Activated CD4-positive, alpha-beta T cell treated with anti-CD3 and anti-CD28 coated beads, Interleukin-2, Interleukin-4, amounts not matched to agents 100 ng/mL and 50 ng/mL, durations not matched to agents 16 hours and 8 hours (primary cell): ENCODE data around the gene ACTL10.

Experiments used
- DNase-seq: peaks from one replicate; pipeline ENCODE4 v3.0.0-alpha.2; 2020; ENCODE audit warnings: low spot score

Gene ACTL10

DNA sequence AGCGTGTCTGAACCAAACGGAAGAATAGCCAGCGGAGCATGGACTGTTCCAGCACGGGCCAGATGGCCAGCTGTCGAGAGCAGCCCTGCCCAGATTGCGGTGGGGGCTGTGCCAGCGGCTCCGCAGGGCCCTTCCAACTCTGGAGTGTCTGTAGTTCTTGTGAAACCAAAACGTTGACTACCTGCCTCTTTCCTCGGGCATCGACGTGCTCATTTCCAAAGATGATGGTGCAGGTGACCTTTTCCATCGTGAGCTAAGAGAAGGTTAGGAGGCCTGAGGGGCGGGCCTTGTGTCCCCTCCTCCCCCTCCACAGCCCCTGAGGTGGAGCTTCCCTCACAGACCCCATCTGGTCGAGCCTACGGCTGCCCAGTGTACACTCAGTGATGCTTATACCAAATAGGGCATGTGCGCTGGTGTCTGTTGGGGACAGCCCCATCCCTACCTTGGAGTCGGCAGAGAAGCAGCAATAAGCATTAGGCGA is 17.5 kb upstream of the ACTL10 start:
- DNase-seq = no peak

GRCh38 chr20:33650111-33650752 is 16.5 kb upstream of the ACTL10 start:
- DNase-seq = no peak

DNA sequence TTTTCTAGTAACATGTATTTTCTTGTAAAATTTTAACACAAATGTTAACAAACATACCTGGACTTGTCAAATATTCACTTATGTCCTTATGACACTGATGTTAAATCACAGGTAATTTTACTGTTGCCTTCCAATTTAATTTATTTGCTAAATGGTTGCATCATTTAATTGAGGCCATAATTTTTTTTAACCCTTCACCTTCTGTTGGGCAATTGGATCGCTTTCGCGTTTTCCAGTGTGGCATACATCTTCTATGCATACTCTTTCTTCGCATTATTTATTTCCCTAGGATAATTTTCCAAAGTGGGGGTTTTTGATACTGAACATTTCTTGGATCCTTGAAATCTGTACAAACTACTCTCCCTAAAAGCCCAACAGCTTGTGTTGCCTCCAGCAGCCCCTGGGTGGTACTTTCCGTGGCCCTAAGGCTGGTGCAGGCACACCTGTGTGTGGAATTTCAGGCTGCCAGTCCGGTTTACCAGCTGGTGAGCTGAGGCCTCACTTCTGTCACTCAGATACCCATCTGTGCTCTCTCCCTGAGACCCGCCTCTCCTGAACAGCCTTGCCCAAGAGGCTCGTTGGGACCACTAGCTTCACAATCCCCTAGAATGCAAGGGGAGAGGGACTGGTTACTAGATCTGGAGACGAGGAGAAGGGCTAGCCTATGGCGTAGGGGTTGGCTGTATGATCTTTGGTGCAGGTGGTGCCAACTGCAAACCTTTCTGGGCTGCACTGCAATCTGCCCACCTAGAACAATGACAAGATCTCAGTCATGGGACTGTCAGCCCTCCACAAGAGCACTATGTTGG is 15.8 kb upstream of the ACTL10 start:
- no peak for DNase-seq

- no peak for DNase-seq
Measured at GRCh38 chr20:33651562-33652048, 15.1 kb upstream of the ACTL10 start.

- no peak for DNase-seq
Measured at GRCh38 chr20:33653218-33653899, 13.4 kb upstream of the ACTL10 start.

GRCh38 chr20:33653900-33654596 is 12.7 kb upstream of the ACTL10 start:
- no peak for DNase-seq

DNA sequence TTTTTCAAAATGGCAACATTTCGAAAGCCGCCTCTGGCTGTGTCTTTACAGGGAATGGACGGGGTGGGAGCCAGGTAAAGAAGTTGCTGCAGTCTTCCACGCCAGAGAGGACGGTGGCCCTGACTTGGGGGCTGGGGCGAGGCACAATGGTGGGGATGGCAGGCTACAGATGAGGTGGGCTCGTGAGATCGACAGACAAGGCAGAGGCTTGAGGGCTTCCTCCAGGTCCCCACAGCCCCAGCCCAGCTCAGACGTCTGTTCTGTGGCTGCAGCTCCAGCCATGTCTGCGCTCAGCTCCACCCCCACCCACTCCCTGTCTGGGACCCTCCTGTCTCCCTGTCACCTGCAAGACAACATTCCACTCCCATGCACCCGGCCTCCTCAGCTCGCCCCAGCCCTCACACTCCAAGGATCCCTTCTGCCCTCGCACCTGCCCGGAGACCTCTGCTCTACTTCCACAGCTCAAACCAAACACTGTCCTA is 12.0 kb upstream of the ACTL10 start:
- DNase-seq = no peak

DNA sequence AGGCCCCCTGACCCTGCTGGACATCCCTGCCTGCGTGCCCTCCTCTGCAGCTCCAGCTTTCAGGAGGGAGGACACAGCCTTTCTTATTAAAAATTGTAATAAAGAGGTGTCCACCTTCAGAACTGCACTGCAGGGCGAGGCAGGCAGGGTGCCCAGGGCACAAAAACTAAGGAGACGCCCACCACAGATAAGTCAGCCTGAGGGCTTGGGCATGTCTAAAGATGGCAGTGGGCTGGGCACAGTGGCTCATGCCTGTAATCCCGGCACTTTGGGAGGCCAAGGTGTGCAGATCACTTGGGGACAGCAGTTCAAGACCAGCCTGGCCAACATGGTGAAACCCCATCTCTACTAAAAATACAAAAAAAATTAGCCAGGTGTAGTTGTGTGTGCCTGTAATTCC is 11.6 kb upstream of the ACTL10 start:
- DNase-seq = no peak

DNA sequence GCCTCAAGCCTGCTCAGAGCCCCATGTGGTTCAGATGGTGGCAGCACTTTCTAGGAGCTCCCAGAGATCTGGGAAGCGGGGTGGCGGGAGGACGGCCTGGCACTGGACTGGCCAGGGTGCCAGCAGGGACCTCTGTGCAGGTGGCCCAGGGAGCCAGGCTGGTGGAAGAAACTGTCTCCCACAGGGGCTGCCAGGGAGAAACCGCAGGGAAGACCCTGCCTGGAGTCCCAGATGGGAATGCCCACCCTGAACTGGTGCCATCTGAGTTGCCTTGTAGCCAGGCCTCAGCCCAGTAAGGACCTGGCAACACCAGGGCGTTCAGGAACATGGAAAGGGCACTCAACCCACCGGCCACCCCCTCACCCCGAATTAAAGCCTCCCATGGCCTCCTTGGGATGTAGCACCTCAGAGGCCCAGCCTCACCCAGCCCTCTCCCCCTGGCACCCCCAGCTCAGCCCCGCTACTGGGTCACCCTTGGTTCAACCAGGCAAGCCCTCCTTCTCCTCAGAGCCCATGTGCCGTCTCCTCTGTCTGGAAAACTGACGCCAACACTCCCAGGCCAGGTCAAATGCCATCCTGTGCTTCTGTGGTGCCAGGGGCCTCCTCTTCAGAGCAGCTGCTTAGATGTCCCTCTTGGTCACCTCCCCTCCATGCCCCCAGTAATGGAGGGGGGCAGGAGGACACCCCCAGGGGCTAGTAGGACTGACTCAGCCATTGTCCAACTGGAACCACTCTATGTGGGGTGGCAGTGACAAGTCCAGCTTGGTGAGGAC is 10.5 kb upstream of the ACTL10 start:
- DNase-seq = no peak

- no peak for DNase-seq
Measured at GRCh38 chr20:33656783-33657703, 9.7 kb upstream of the ACTL10 start.

- no peak for DNase-seq
Measured at GRCh38 chr20:33657704-33658095, 9.0 kb upstream of the ACTL10 start.

DNA sequence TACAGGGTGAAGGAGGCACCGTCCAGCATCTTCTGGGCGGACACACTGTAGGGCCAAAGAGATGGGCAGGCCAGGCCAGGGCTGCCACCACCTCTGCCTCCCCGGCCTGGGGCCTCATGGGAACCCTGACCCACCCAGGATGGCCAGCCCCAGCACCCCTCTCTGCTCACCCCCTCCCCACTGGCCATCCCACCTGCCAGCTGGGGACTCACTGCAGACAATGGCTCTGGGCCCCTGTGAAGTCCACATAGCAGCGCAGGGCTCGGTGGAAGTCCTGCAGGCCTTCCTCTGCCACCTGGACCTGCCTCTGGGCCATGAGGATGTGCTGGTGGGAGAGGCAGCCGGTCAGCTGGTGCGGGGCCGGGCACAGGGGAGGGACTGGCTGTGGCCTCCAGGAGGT is 8.2 kb upstream of the ACTL10 start:
- DNase-seq = no peak

DNA sequence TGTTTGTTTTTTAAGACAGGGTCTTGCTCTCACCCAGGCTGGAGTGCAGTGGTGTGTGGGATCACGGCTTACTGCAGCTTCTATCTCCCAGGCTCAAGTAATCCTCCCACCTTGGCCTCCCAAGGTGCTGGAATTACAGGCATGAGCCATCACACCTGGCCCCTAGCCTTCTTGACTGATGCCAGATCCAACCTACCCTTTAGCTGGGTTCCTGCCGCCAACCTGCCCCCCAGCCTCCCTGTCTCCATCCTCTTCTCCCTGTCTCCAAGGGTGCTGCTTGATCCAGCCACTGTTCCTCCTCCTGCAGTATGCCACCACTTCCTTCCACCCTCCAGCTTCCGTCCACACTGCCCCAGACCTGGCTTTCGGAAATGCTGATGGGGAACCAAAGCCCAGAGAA is 7.8 kb upstream of the ACTL10 start:
- no peak for DNase-seq

- no peak for DNase-seq
Measured at GRCh38 chr20:33659341-33660034, 7.3 kb upstream of the ACTL10 start.

DNA sequence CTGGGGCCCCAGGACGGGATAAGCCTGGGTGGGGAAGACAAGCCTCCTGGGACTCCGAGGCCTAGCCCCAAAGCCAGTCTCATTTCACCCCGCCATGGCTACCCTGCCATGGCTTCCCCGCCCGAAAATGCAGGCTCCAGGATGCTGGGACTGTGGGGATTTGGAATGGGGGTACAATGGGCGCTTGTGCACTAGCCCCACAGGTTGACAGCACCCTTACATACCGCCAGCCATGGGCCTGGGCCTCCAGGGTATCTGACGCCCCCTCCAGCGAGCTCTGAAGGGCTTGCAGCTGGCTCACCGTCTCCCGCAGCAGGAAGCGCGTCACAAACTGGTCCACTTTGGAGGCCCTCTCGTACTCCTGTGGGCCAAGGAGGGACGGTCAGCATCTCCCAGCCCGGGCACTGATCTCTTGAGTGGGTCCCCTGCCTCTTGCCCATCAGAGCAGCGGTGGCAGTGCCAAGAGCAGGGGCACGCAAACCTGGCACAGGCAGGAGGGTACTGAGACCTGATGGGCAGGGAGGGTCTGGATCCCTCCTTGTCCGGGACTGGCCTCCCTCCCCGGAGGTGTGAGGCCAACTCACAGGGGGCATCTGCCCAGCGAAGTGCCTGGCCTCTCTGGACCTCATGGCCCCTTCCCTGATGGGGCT is 6.6 kb upstream of the ACTL10 start:
- DNase-seq = no peak

GRCh38 chr20:33660685-33661058 is 6.1 kb upstream of the ACTL10 start:
- no peak for DNase-seq

DNA sequence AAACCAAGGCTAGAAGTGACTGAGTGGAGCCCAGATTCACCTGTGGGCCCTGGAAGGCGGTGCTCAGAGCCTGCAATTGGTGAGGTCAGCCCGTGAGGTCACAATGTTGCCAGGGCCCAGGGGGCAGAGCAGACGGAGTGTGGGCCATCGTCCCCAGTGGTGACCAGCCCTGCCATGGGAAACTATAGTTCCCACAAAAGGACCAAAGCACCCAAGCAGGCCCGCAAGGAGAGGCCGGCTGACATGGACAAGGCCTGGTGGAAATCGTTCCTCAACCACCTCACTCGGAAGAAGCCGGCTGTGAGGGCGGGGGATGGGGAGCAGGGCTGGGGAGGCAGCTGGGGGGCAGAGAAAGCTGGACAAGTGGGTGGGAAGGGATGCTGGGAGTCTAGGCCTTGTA is 4.6 kb upstream of the ACTL10 start, which contains the start of gene C20orf144:
Gene C20orf144, plus strand, starts transcription at position 156 of the 400 bp plus-strand sequence. Its CDS starts 19 bp downstream, at position 175.
- DNase-seq = no peak

DNA sequence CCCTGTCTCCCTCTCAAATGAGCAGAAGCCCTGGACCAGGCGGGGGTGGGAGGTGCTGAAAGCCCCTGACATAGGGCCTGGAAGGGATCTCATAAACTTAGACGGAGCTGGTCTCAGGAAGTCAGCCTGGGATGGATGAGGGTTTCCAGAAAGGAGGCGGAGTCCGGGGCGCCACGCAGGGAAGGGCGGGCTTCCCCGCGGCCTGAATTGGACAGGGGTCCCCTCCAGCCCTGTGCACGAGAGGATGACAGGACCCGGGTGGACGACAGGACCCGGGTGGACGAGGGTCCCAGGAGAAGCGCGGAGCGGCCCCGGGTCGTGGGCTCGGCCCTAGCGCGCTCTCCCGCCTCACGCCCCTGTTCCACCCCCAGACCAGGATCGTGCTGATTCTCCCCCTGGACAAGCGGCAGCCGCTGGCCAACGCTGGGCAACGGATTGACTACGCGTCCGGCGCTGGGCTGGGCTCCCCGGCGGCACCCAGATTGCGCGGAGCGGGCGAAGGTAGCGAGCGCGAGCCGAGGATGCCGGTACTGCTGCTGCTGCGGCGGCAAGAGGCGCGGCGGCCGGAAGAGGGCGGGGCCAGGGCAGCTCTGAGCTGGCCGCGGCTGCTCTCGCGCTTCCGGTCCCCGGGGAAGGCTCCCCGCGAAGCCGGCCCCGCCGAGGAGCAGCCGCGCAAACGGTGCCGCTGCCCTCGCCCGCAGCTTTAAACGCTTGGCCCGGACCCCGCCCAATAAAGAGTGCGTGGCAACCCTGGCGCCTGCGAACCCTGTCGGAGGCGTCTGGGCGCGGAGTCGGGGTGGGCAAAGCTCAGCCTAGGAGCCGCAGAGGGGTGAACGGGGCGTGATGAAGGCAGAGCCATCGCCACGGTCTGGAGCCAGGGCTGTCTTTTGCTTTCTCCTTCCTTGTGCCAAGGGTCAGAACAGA is 3.3 kb upstream of the ACTL10 start:
- peak; percentile 84 for DNase-seq
